ENCODE measurements around the gene GPN3. TPM values are rescaled to one million over a fixed set of nuclear protein-coding genes. Genes with fewer than 3 reads are reported as not detected.
A peak's percentile ranks its signal among the peaks of the same experiment; 100 is the strongest.

Gene GPN3
- total and polyA plus RNA-seq, 2 of the 13 experiments (the other 11 are each of a cell fraction or from before 2014, with no cell fraction given), result 28.7 to 29.5 TPM

- no peak for TF ChIP-seq NPAS2 (CRISPR knock-in tag; IDR thresholded peaks at IDR 0.05; ENCODE audit: borderline replicate concordance)
- no peak for TF ChIP-seq KDM6A (CRISPR knock-in tag; IDR thresholded peaks at IDR 0.05; ENCODE audit: low read depth)
- peak; percentile 91; the same call in 1 of the 2 replicates for TF ChIP-seq NFATC3 (CRISPR knock-in tag; IDR thresholded peaks at IDR 0.05)
- 0 out of 2 replicates have a peak, but pooled peaks have one; percentile 31 for TF ChIP-seq ZNF674 (CRISPR knock-in tag; IDR thresholded peaks at IDR 0.05; ENCODE audit: low read depth)
- TF ChIP-seq YEATS2 (CRISPR knock-in tag; IDR thresholded peaks at IDR 0.05; ENCODE audit: borderline replicate concordance), result peak; percentile 82; the same call in 1 of the 2 replicates
- TF ChIP-seq DZIP1 (CRISPR knock-in tag; IDR thresholded peaks at IDR 0.05), result no peak
- no peak for TF ChIP-seq SIX1 (CRISPR knock-in tag; IDR thresholded peaks at IDR 0.05; ENCODE audit: borderline replicate concordance)
- no peak for TF ChIP-seq NFE2 (CRISPR knock-in tag; IDR thresholded peaks at IDR 0.05)
- peak; percentile 70 for TF ChIP-seq TARDBP (CRISPR knock-in tag; IDR thresholded peaks at IDR 0.05)
- no peak for TF ChIP-seq TEAD2 (CRISPR knock-in tag; IDR thresholded peaks at IDR 0.05)
- TF ChIP-seq ZFP90 (CRISPR knock-in tag; IDR thresholded peaks at IDR 0.05; ENCODE audit: borderline replicate concordance), result peak; percentile 70; the same call in 1 of the 2 replicates
- no peak for TF ChIP-seq ZNF280B (CRISPR knock-in tag; IDR thresholded peaks at IDR 0.05; ENCODE audit: borderline replicate concordance)
- TF ChIP-seq SALL2 (CRISPR knock-in tag; IDR thresholded peaks at IDR 0.05), result peak; percentile 43; the same call in 1 of the 2 replicates
- TF ChIP-seq RAD51 (IDR thresholded peaks at IDR 0.05; ENCODE audit: borderline replicate concordance), result no peak
- TF ChIP-seq ZNF503 (CRISPR knock-in tag; IDR thresholded peaks at IDR 0.05), result no peak
- peak; percentile 68 for TF ChIP-seq CREM (IDR thresholded peaks at IDR 0.05)
- no peak for TF ChIP-seq CREM (CRISPR knock-in tag; IDR thresholded peaks at IDR 0.05)
- TF ChIP-seq ZSCAN22 (CRISPR knock-in tag; IDR thresholded peaks at IDR 0.05), result no peak
- peak; percentile 47 for TF ChIP-seq ZEB1 (IDR thresholded peaks at IDR 0.05; ENCODE audit: insufficient replicate concordance, low read depth)
- TF ChIP-seq EZH2 (conservative IDR thresholded peaks at IDR 0.05; ENCODE audit: low read depth, low read length), result no peak
- no peak for TF ChIP-seq ZNF577 (CRISPR knock-in tag; IDR thresholded peaks at IDR 0.05; ENCODE audit: borderline replicate concordance, low read depth)
- TF ChIP-seq CENPBD1 (CRISPR knock-in tag; IDR thresholded peaks at IDR 0.05; ENCODE audit: borderline replicate concordance, low read depth), result no peak
- TF ChIP-seq HNRNPUL1 (IDR thresholded peaks at IDR 0.05; ENCODE audit: low read depth, low read length), result no peak
- TF ChIP-seq CCAR2 (optimal IDR thresholded peaks at IDR 0.05; ENCODE audit: low read depth, low read length), result no peak
- peak; percentile 82 for TF ChIP-seq MYC (CRISPR knock-in tag; IDR thresholded peaks at IDR 0.05; ENCODE audit: borderline replicate concordance)
Measured at GRCh38 chr12:110449799-110450497, 18.1 kb downstream of the GPN3 start, which contains the start of gene ARPC3 (continued).

Data from HepG2 (cell line).